ENCODE results near the gene RBM47.

DNA sequence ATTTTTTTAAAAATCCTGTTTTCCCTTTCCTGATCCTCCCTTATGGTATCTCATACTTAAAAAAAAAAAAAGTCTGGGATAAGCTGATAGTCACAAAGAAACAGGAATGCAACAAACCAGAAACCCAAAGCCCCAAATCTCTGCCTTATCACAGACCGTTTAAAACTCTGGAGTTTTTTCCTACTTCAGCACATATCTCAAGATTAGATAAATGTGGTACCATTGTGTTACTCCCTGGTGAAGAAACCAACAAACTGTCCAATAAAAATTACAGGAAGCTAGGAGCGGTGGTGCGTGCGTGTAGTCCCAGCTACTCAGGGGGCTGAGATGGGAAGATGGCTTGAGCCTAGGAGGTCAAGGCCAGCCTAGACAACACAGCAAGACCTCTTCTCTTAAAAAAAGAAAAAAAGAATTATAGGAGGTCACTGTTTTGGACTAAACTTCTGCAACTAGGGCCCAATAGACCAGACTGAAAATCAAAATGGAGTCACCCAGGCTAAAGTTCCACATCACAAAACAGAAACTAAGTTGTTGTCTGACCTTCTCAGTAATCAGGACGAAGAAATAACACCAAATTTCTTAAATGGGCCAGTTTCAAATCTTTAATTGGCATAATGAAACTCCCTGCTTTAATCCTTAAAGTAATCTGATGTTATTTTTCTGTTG lies 51.9 kb downstream of the RBM47 start:
- TF ChIP-seq, protein P1, sequence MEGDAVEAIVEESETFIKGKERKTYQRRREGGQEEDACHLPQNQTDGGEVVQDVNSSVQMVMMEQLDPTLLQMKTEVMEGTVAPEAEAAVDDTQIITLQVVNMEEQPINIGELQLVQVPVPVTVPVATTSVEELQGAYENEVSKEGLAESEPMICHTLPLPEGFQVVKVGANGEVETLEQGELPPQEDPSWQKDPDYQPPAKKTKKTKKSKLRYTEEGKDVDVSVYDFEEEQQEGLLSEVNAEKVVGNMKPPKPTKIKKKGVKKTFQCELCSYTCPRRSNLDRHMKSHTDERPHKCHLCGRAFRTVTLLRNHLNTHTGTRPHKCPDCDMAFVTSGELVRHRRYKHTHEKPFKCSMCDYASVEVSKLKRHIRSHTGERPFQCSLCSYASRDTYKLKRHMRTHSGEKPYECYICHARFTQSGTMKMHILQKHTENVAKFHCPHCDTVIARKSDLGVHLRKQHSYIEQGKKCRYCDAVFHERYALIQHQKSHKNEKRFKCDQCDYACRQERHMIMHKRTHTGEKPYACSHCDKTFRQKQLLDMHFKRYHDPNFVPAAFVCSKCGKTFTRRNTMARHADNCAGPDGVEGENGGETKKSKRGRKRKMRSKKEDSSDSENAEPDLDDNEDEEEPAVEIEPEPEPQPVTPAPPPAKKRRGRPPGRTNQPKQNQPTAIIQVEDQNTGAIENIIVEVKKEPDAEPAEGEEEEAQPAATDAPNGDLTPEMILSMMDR (IDR thresholded peaks at IDR 0.05; ENCODE audit: insufficient read depth, low read length) = no peak
- TF ChIP-seq GABPA (IDR thresholded peaks at IDR 0.05; ENCODE audit: low read depth) = no peak
- TF ChIP-seq, protein P2, sequence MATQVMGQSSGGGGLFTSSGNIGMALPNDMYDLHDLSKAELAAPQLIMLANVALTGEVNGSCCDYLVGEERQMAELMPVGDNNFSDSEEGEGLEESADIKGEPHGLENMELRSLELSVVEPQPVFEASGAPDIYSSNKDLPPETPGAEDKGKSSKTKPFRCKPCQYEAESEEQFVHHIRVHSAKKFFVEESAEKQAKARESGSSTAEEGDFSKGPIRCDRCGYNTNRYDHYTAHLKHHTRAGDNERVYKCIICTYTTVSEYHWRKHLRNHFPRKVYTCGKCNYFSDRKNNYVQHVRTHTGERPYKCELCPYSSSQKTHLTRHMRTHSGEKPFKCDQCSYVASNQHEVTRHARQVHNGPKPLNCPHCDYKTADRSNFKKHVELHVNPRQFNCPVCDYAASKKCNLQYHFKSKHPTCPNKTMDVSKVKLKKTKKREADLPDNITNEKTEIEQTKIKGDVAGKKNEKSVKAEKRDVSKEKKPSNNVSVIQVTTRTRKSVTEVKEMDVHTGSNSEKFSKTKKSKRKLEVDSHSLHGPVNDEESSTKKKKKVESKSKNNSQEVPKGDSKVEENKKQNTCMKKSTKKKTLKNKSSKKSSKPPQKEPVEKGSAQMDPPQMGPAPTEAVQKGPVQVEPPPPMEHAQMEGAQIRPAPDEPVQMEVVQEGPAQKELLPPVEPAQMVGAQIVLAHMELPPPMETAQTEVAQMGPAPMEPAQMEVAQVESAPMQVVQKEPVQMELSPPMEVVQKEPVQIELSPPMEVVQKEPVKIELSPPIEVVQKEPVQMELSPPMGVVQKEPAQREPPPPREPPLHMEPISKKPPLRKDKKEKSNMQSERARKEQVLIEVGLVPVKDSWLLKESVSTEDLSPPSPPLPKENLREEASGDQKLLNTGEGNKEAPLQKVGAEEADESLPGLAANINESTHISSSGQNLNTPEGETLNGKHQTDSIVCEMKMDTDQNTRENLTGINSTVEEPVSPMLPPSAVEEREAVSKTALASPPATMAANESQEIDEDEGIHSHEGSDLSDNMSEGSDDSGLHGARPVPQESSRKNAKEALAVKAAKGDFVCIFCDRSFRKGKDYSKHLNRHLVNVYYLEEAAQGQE (IDR thresholded peaks at IDR 0.05; ENCODE audit: insufficient replicate concordance, low read depth) = no peak
